Measurements from ENCODE around the gene VGLL4.

DNA sequence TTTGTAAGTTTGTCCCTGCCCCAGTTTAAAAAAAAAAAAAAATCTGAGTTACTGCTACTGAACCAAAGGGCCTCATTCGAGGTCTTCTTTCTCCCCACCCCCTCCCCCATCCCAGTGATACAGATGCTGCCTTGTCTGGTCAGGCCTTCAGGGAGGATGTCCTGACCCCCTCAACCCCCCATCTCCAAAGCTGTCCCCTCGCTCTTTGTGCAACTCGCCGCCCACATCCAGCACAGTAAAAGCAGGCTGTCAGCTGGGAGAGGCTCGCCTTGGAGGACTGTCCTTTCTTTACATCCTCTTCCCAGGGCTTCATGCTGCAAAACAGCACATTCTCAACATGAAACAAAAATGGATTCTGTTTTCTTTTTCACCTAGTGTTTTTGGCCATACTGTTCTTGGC, 133.4 kb downstream of the VGLL4 start:
- TF ChIP-seq BHLHE40 (IDR thresholded peaks at IDR 0.05; ENCODE audit: borderline replicate concordance) (no peak), SP1 (IDR thresholded peaks at IDR 0.05) (no peak), FOXM1 (IDR thresholded peaks at IDR 0.05; ENCODE audit: borderline replicate concordance) (no peak), ARNT (IDR thresholded peaks at IDR 0.05) (no peak), TARDBP (IDR thresholded peaks at IDR 0.05) (no peak), FOXA1 (IDR thresholded peaks at IDR 0.05) (no peak), SUZ12 (IDR thresholded peaks at IDR 0.05) (no peak), NFRKB (IDR thresholded peaks at IDR 0.05) (no peak), ZNF384 (IDR thresholded peaks at IDR 0.05) (no peak)
- TF ChIP-seq, protein P1, sequence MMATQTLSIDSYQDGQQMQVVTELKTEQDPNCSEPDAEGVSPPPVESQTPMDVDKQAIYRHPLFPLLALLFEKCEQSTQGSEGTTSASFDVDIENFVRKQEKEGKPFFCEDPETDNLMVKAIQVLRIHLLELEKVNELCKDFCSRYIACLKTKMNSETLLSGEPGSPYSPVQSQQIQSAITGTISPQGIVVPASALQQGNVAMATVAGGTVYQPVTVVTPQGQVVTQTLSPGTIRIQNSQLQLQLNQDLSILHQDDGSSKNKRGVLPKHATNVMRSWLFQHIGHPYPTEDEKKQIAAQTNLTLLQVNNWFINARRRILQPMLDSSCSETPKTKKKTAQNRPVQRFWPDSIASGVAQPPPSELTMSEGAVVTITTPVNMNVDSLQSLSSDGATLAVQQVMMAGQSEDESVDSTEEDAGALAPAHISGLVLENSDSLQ (IDR thresholded peaks at IDR 0.05): no peak
